H9 (cell line): ENCODE results near the gene ARHGAP25. TPM values are rescaled to one million over a fixed set of nuclear protein-coding genes. Genes with fewer than 3 reads are reported as not detected.

Source experiments
- DNase-seq: peaks from one replicate; pipeline ENCODE4 v3.0.0-alpha.2; 2017
- H2AFZ ChIP-seq: one replicate; pipeline ENCODE4 v1.6.1; 2013; ENCODE audit warnings: mild to moderate bottlenecking, low read length, control low read depth, moderate library complexity
- H2AK5ac ChIP-seq: 2 replicates; pipeline ENCODE4 v1.6.1; 2013; ENCODE audit warnings: low read length, control low read depth, mixed read lengths; ENCODE audit not compliant: insufficient read length
- H2BK120ac ChIP-seq: one replicate; pipeline ENCODE4 v1.6.1; 2013; ENCODE audit warnings: low read depth, mild to moderate bottlenecking, low read length, control low read depth, inconsistent platforms; ENCODE audit not compliant: poor library complexity, severe bottlenecking
- H2BK12ac ChIP-seq: 2 replicates; pipeline ENCODE4 v1.6.1; 2013; ENCODE audit warnings: low read length, control low read depth, mixed read lengths, low read depth; ENCODE audit not compliant: insufficient read length
- H2BK15ac ChIP-seq: 2 replicates; pipeline ENCODE4 v1.6.1; 2013; ENCODE audit warnings: low read depth, low read length, control low read depth
- H2BK20ac ChIP-seq: one replicate; pipeline ENCODE4 v1.6.1; 2013; ENCODE audit warnings: low read depth, mild to moderate bottlenecking, low read length, control low read depth, inconsistent platforms; ENCODE audit not compliant: poor library complexity, severe bottlenecking
- H2BK5ac ChIP-seq: 2 replicates; pipeline ENCODE4 v1.6.1; 2013; ENCODE audit warnings: low read length, control low read depth, mixed read lengths; ENCODE audit not compliant: insufficient read length
- H3K14ac ChIP-seq: 2 replicates; pipeline ENCODE4 v1.6.1; 2013; ENCODE audit warnings: low read length, control low read depth; ENCODE audit not compliant: insufficient read depth
- H3K18ac ChIP-seq: 2 replicates; pipeline ENCODE4 v1.6.1; 2013; ENCODE audit warnings: low read depth, mild to moderate bottlenecking, mixed read lengths, low read length, control low read depth; ENCODE audit not compliant: insufficient read length
- H3K23ac ChIP-seq: 2 replicates; pipeline ENCODE4 v1.6.1; 2013; ENCODE audit warnings: low read length, control low read depth, mixed read lengths, low read depth; ENCODE audit not compliant: insufficient read length
- H3K23me2 ChIP-seq: 2 replicates; pipeline ENCODE4 v1.6.1; 2013; ENCODE audit warnings: low read depth, mild to moderate bottlenecking, mixed read lengths, low read length, control low read depth; ENCODE audit not compliant: insufficient read length, poor library complexity, severe bottlenecking
- H3K27ac ChIP-seq: 2 replicates; pipeline ENCODE4 v1.5.1; 2013; ENCODE audit warnings: low read length, control low read depth, mixed read lengths, low read depth; ENCODE audit not compliant: insufficient read length
- H3K27me3 ChIP-seq: 2 replicates; pipeline ENCODE4 v1.6.1; 2013; ENCODE audit warnings: low read length, control low read depth, inconsistent platforms; ENCODE audit not compliant: insufficient read depth
- H3K4ac ChIP-seq: 2 replicates; pipeline ENCODE4 v1.6.1; 2013; ENCODE audit warnings: low read depth, mild to moderate bottlenecking, control low read depth, inconsistent platforms, low read length, moderate library complexity
- H3K4me1 ChIP-seq: 2 replicates; pipeline ENCODE4 v1.6.1; 2013; ENCODE audit warnings: low read length, control low read depth, inconsistent platforms; ENCODE audit not compliant: insufficient read depth
- H3K4me2 ChIP-seq: 2 replicates; pipeline ENCODE4 v1.6.1; 2013; ENCODE audit warnings: low read length, control low read depth, mixed read lengths; ENCODE audit not compliant: insufficient read length, insufficient read depth
- H3K56ac ChIP-seq: 2 replicates; pipeline ENCODE4 v1.6.1; 2013; ENCODE audit warnings: low read depth, mild to moderate bottlenecking, mixed read lengths, low read length, control low read depth; ENCODE audit not compliant: insufficient read length
- H3K79me1 ChIP-seq: 2 replicates; pipeline ENCODE4 v1.6.1; 2013; ENCODE audit warnings: low read depth, mild to moderate bottlenecking, moderate library complexity, low read length, control low read depth, inconsistent platforms; ENCODE audit not compliant: insufficient read depth, poor library complexity, severe bottlenecking
- H3K79me2 ChIP-seq: 2 replicates; pipeline ENCODE4 v1.6.1; 2013; ENCODE audit warnings: low read length, control low read depth, inconsistent platforms; ENCODE audit not compliant: insufficient read depth
- H3K9ac ChIP-seq: 2 replicates; pipeline ENCODE4 v1.6.1; 2013; ENCODE audit warnings: low read length, control low read depth, mixed read lengths; ENCODE audit not compliant: insufficient read length; ENCODE audit errors: extremely low read depth
- H3K9me3 ChIP-seq: one replicate; pipeline ENCODE4 v1.6.1; 2013; ENCODE audit warnings: low read depth, low read length, inconsistent platforms; ENCODE audit not compliant: control insufficient read depth
- H3T11ph ChIP-seq: one replicate; pipeline ENCODE4 v1.6.1; 2013; ENCODE audit warnings: mild to moderate bottlenecking, low read length, control low read depth, inconsistent platforms
- H4K20me1 ChIP-seq: one replicate; pipeline ENCODE4 v1.6.1; 2013; ENCODE audit not compliant: control insufficient read depth, insufficient read length, insufficient read depth
- H4K5ac ChIP-seq: 2 replicates; pipeline ENCODE4 v1.6.1; 2013; ENCODE audit warnings: low read depth, mild to moderate bottlenecking, mixed read lengths, low read length, control low read depth; ENCODE audit not compliant: insufficient read length
- H4K8ac ChIP-seq: replicated peaks from 2 replicates; pipeline ENCODE4 v1.6.1; 2013; ENCODE audit warnings: low read length, control low read depth, mixed read lengths, low read depth; ENCODE audit not compliant: insufficient read length
- H4K91ac ChIP-seq: 2 replicates; pipeline ENCODE4 v1.6.1; 2013; ENCODE audit warnings: low read depth, mild to moderate bottlenecking, moderate library complexity, mixed read lengths, low read length, control low read depth; ENCODE audit not compliant: insufficient read length
- H3K27ac Mint-ChIP-seq, 3 experiments: 2 replicates in 2 of 3; 3 replicates in 1 of 3; pipeline ENCODE4 v1.8.0; 2020 to 2021; ENCODE audit warnings: mixed read lengths in 3 of 3, mild to moderate bottlenecking in 1 of 3, moderate library complexity in 1 of 3
- H3K27me3 Mint-ChIP-seq: 2 replicates; pipeline ENCODE4 v1.8.0; 2021; ENCODE audit warnings: low read depth, mild to moderate bottlenecking, moderate library complexity, mixed read lengths
- H3K36me3 Mint-ChIP-seq, 3 experiments: 2 replicates in 2 of 3; 3 replicates in 1 of 3; pipeline ENCODE4 v1.8.0; 2020 to 2021; ENCODE audit warnings: low read depth in 3 of 3, mixed read lengths in 3 of 3; ENCODE audit not compliant: insufficient read depth in 1 of 3
- H3K4me1 Mint-ChIP-seq, 2 experiments: 2 replicates each; pipeline ENCODE4 v1.8.0; 2020; ENCODE audit warnings: mixed read lengths in 2 of 2
- H3K4me3 Mint-ChIP-seq, 2 experiments: 2 replicates in 1 of 2; 3 replicates in 1 of 2; pipeline ENCODE4 v1.8.0; 2020 to 2021; ENCODE audit warnings: mild to moderate bottlenecking in 2 of 2, mixed read lengths in 2 of 2, moderate library complexity in 1 of 2
- H3K9me3 Mint-ChIP-seq, 2 experiments: 2 replicates in 1 of 2; 3 replicates in 1 of 2; pipeline ENCODE4 v1.8.0; 2020; ENCODE audit warnings: mild to moderate bottlenecking in 2 of 2, mixed read lengths in 2 of 2, moderate library complexity in 1 of 2
- CTCF ChIP-seq: fragments of 200-600 bp; sonication (generic); conservative IDR thresholded peaks from 3 replicates; pipeline ENCODE4 v1.8.0; 2021; ENCODE audit warnings: antibody characterized with exemption, mild to moderate bottlenecking
- WGBS: extraction: QIAGEN DNeasy Blood & Tissue Kit; methylation state at CpG from one replicate; pipeline ENCODE4 v1.1.7; 2013; ENCODE audit warnings: missing lambda C conversion rate, low lambda C conversion rate, mixed read lengths; ENCODE audit not compliant: insufficient read length; ENCODE audit errors: extremely low coverage; 5-methylcytosine and 5-hydroxymethylcytosine counted together
- total RNA-seq: library from RNA; stranded (reverse); gene quantifications from 2 replicates; pipeline ENCODE4 v1.2.1, GENCODE V29; 2021

The ARHGAP25 gene
- total RNA-seq, 1 experiment from 2014 or later = 1.3 TPM

GRCh38 chr2:68806511-68807109, 72.0 kb downstream of the ARHGAP25 start:
- Histone ChIP-seq H3K23me2 (no peaks in the 10 kb centered on the region), H3T11ph (no peak overlapping the region), H3K9me3 (no peaks in the 10 kb centered on the region), H3K56ac (no peak overlapping the region), H3K23ac (no peak overlapping the region), H3K9ac (no peak overlapping the region), H3K27me3 (no peaks in the 10 kb centered on the region), H3K14ac (no peak overlapping the region), H2BK12ac (no peak overlapping the region), H4K8ac (no peak overlapping the region), H2BK20ac (no peak overlapping the region), H4K20me1 (no peaks in the 10 kb centered on the region), H3K18ac (no peak overlapping the region), H2AK5ac (no peak overlapping the region), H2BK15ac (no peak overlapping the region), H2BK120ac (no peak overlapping the region), H3K79me2 (no peaks in the 10 kb centered on the region), H3K4ac (no peak overlapping the region), H3K4me1 (no peaks in the 10 kb centered on the region), H4K91ac (no peak overlapping the region), H3K79me1 (no peaks in the 10 kb centered on the region), H4K5ac (no peak overlapping the region), H3K4me2 (no peak overlapping the region), H2AFZ (no peak overlapping the region), H2BK5ac (no peak overlapping the region), H3K27ac (no peak overlapping the region)
- no peak overlapping the region for H3K4me3 Mint-ChIP-seq
- DNase-seq = no peak
- no peak overlapping the region for H3K27ac Mint-ChIP-seq
- H3K27me3 Mint-ChIP-seq = peaks cover 2% of the 10 kb centered on the region; the same call in 1 of the 2 replicates
- H3K9me3 Mint-ChIP-seq = no peaks in the 10 kb centered on the region
- no peaks in the 10 kb centered on the region for H3K4me1 Mint-ChIP-seq
- no peaks in the 10 kb centered on the region for H3K36me3 Mint-ChIP-seq
- TF ChIP-seq CTCF = no peak
- no CpG with 5 or more reads among the region's 12 CpGs for WGBS
